ENCODE results near the gene BAZ1B.
"Not testable (repeated sequence)": the region's sequence is repeated elsewhere in the genome, so short reads cannot be mapped to it uniquely, and the experiment has no call there.

Gene BAZ1B

DNA sequence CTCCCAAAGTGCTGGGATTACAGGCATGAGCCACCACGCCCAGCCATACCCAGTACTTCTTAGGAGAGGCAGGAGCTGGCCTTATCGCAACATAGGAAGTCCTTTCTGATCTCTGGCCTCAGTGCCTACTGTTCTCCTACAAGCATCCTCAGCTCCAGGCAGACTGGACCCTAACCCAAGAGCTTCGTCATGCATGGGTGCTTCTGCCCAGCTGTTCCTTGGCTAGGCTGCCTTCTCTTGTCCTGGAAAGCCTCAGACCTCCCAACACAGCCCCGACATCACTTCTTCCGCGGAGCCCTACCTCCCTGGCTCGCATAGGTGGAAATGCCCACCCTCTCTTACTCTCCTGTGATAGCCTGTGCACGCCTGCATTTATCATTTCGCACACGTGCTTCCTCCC is 19.6 kb upstream of the BAZ1B start:
- FAIRE-seq: no peak

DNA sequence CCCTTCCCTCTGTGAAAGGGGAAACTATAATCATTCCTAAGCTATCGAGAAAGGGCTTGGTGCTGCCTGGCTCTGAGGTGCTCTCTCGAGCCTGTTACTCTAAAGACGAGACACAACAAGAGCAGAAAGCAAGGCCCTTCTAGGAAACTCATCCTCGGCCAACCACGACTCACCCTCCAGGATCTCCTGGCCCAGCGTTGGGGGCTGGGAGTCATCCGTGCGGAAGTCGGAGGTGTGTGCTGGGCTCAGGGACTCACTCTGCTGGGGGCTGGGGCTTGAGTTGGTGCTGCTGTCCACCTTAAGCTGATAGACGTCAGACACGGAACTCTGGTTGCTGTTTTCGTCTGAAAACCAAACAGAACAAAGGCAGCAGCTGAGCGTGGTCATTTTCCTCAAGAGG is 17.6 kb upstream of the BAZ1B start:
- no peak for FAIRE-seq

DNA sequence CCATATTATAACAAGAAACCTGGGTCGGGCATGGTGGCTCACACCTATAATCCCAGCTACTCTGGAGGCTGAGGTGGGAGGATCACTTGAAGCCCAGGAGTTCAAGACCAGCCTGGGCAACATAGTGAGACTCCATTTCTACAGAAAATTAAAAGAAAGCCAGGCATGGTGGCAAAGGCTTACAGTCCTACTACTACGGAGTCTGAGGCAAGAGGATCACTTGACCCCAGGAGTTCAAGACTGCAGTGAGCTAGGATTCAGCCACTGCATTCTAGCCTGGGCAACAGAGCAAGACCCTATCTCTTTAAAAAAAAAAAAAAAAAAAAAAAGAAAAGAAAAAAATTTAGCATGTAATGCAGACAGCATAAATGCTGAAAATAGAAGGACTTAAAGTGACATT is 16.4 kb upstream of the BAZ1B start:
- FAIRE-seq: not testable (repeated sequence)

DNA sequence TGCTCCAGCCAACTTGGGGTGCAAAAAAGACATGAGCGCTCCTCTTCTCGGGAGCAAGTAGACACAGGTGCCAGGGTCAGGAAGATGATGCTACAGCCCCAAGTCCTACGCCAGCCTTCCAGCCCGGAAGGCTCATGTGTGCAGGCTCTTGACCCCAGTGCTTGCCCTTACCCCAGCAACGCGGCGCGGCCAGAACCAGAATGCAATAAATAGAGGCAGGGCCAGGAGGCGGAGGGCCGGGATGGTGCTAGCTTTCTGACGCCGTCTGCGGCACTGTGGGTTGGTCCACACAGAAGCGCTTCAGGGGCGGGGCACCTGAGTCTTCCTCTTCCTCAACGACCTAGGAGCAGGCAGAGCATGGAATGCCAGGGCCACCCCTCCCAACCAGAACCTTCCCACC is 15.0 kb upstream of the BAZ1B start:
- FAIRE-seq: no peak

DNA sequence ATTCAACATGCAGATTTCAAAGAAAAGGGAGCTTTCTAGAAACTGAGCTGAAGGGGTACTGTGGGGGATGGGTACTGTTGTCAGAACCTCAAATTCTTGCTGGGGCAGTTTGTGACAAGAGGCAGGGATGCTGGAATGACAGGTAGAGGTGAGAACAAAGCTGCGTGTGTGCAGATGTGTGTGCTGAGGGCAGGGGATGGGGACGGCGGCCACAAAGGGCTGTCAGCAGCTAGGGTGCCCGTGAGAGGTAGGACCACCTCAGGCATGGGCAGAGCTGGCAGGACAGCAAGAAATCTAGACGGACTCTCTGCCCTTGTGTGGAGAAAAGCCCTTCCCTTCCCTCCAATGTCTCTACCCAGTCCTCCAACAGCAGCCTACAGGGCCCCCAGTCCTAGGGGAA is 14.4 kb upstream of the BAZ1B start:
- FAIRE-seq: no peak

DNA sequence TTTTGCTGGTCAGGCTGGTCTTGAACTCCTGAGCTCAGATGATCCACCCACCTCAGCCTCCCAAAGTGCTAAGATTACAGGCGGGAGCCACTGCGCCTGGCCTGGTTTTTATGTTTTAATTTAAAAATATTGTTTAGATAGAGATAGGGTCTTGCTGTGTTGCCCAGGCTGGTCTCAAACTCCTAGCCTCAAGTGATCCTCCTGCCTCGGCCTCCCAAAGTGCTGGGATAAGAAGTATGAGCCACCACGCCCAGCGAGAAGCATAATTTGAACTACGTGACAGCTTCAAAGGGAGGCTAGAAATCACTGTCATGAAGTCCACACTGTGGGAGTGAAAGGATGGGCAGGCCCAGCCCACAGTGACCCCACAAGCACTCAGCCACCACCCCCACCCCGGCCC is 13.8 kb upstream of the BAZ1B start:
- not testable (repeated sequence) for FAIRE-seq

DNA sequence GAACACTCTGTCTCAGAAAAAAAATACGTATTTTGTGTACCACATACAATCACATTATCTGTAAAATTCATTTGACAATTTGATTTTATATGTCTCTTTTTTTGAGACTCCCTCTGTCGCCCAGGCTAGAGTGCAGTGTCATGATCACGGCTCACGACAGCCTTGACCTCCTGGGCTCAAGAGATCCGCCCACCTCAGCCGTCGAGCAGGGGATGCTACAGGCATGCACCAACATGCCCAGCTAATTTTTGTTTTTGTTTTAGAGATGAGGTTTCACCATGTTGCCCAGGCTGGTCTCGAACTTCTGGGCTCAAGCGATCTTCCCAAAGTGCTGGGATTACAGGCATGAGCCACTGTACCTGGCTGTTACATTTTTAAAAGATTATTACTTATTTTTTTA is 11.6 kb upstream of the BAZ1B start:
- no peak for FAIRE-seq

DNA sequence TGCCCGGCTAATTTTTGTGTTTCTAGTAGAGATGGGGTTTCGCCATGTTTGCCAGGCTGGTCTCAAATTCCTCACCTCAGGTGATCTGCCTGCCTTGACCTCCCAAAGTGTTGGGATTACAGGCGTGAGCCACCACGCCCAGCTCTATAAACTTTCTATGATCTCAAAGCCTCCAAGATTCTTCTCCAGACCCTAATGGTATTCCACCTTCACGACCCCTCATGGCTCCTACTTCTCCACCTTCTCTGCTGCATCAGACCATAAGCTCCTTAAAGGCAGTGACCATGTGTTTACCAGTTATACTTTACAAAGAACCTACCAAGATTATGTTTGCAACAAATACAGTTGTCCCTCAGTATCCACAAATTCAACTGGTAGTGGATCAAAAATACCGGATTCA is 10.1 kb upstream of the BAZ1B start:
- FAIRE-seq: no peak

DNA sequence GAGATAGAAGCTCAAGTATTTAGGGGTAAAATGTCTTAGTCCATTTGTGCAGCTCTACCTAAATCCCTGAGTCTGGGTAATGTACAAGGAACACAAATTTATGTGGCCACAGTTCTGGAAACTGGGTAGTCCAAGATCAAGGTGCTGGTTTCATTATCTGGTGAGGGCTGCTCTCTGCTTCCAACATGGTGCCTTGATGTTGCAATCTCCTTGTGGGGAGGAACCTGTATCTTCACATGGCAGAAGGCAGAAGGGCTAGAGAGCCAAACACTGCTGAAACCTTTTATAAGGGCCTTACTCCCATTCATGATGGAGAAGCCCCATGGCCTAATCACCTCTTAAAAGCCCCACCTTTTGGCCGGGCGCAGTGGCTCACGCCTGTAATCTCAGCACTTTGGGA is 8.7 kb upstream of the BAZ1B start:
- no peak for FAIRE-seq

DNA sequence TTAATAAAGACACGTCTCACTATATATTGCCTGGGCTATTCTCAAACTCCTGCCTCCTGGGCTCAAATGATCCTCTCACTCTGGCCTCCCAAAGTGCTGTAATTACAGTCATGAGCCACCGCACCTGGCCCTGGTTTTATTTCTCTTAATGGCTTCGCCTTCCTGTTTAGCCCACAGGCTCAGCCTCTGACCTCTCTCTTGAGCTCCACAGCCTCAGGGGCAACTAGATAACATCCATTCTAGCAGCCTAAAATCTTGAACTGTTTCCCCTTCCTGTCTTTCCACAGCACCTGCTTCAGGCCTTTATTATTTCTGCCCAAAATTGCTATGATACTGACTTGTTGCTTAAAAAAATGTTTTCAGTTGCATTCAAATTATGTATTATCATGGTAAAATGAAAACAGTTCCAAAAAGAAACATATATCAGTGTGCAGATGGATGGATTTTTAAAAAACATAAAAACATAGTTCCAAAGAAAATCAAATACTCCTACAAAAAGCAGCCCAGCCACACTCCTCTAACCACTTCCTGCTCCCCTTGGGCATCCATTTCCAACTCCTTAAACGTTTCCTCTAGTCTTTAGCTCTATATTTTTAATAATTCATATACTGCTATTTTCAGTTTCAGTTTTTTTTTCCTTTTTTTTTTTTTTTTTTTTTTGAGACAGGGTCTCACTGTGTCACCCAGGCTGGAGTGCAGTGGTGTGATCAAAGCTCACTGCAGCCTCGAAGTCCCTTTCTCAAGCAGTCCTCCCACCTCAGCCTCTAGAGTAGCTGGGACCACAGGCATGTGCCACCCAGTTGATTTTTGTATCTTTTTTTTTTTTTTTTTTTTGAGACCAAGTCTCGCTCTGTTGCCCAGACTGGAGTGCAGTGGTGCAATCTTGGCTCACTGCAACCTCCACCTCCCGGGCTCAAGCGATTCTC is 5.1 kb upstream of the BAZ1B start:
- FAIRE-seq: no peak

DNA sequence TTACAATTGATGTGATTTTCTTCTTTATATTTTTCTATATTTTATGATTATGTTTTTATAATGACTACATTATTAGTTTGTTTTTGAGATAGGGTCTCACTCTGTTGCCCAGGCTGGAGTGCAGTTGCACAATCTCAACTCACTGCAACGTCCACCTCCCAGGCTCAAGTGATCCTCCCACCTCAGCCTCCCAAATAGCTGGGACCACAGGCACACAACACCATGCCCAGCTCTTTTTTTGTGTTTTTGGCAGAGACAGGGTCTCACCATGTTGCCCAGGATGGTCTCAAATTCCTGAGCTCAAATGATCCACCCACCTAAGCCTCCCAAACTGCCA is 4.0 kb upstream of the BAZ1B start:
- not testable (repeated sequence) for FAIRE-seq

DNA sequence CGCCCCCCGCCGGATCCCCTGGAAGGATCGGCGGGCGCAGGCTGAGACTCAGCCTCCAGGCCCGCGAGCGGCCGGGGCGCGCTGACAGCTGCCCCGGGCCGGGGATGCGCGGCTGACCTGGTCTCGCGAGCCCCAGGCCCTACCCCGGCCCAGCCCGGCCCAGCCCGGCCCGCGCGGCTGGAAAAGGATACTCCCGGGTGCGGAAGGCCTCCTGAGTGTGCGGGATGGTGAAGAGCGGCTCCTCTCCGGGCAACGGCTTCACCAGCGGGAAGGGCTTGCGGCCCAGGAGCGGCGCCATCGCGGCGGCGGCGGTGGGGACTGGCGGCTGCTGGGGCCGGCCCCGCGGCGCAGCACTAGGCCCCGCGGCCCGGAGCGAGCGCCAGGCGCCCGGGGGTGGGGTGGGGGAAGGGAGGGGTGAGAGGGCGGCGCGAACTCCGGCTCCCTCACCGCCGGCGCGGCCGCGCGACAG is 423 bp downstream of the BAZ1B start:
- no peak for FAIRE-seq

DNA sequence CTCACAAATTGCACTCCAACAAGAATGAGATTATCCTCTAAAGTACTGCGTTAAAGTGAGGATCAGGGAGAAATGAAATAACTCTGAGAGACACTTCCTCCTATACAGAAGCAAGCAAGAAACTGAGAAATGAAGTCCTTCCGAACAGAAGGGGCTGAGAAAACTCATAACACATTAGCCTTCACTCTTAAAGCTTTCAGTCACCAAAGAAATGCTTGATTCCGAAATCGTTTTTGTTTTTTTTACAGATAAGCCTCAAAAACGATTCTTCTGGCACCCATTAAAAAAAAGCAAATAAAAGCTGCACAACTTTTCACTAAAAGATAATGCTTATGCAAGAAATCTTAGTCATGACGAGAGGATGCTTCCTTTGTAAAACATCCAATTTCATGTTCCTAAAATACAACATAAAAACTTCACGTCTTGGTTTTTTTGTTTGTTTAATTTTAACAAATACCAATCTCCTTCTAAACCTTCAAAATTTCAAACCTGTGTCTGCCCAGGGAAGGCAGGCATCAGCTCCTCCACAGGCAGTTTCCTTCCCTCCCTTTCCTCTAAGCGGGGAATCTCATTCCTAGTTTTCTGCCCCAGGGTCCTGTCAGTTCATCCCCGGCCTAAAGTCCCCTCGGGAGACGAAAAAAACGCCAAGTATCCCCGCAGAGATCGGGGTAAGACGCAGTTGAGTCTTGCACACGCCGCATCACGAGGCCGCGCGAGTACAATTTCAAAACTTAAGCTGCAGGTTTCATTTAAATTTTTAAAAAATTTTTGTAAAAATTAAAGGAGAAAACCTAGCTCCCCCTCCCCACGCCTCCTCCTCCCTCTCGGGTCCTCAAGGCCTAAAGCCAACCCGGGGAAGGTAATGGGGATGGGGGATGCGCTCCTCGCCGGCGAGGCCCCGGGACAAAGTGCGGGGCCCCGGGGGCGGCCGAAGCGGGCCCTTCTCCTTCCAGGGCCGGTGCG is 1.1 kb downstream of the BAZ1B start:
- FAIRE-seq: no peak

DNA sequence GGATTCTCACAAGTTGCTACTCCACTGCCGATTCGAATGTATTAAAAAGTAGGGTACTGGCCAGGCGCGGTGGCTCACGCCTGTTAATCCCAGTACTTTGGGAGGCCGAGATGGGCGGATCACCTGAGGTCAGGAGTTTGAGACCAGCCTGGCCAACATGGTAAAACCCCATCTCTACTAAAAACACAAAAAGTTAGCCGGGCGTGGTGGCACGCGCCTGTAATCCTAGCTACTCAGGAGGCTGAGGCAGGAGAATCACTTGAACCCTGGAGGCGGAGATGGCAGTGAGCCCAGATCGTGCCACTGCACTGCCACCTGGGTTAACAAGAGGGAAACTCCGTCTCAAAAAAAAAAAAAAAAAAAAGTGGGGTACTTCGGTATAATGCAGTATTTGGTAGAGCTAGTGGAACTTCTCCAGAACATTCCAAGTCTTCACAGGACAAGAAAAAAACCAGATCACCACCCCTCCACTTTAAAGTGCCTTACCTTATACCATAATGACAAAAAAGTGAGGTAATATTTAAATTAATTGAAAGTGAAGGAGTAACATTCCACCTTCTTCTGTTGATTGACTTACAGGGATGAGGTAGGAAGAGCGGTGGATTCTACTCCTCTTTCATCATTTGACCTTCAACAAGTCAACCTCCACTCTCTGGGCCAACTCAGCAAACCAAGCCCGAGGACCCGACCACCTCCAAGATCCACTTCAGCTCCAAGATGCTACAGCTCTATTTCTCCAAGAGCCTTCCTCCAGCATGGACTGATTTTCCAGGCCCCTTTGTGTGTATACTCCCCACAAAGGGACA is 2.0 kb downstream of the BAZ1B start:
- FAIRE-seq: no peak

DNA sequence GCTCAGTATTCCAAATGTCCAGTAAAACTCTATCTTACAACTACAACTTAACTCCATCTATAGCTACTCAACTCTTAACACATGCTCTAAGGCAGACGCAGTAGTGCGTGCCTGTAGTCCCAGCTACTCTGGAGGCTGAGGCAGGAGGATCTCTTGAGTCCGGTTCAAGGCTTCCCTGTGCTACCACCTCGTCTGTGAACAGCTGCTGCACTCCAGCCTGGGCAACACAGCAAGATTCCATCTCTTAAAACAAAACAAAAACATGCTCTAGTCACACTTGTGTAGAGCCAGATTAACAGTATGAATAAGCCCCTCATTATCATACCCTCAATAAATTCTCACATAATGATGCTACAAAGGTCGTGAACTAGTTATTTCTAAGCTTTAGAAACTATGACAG is 3.6 kb downstream of the BAZ1B start:
- no peak for FAIRE-seq

DNA sequence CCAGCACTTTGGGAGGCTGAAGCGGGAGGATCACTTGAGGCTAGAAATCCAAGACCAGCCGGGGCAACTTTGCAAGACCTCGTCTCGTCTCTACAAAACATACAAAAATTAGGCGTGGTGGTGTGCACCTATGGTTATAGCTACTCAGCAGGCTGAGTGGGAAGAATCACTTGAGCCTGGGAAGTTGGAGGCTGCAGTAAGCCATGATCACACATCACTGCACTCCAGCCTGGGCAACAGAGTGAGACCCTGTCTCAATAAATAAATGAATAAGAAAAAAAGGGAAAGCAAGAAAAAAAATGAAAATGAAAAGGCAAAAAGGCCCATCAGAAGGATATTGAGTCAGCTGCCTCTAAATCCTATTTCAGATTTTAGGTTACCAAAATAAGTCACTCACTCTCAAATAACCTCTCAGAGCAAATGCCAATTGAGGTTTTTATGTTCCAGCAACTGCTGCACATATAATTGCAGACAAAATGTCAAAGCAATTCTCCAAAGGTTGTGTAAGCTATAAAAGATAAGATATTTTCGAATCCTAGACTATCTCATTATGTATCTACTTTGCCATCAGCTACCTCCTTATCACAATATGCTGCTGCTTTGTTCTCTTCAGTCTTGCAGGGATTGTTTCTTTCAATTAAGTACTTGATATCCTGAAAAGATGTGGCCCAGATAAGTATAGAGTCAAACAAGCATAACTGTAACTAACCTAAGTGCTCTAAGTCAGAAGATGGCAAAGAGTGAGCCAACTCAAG is 4.7 kb downstream of the BAZ1B start:
- FAIRE-seq: no peak

DNA sequence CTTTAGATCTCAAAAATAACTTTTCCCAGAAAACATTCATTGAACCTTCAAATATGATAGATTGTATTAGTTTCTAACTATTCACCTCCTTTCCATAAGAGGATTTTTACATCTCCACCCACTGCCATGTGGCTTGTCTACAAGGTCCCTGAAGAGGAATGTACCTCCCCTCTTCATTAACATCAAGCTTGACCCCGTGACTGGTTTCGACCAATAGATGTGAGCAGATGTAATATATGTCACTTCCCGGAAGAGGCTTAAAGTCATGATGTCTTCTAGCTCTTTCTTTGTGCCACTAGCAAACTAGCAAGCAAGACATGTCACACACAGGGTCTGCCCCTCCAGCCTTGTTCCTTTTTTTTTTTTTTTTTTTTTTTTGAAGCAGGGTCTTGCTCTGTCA is 6.9 kb downstream of the BAZ1B start:
- no peak for FAIRE-seq

DNA sequence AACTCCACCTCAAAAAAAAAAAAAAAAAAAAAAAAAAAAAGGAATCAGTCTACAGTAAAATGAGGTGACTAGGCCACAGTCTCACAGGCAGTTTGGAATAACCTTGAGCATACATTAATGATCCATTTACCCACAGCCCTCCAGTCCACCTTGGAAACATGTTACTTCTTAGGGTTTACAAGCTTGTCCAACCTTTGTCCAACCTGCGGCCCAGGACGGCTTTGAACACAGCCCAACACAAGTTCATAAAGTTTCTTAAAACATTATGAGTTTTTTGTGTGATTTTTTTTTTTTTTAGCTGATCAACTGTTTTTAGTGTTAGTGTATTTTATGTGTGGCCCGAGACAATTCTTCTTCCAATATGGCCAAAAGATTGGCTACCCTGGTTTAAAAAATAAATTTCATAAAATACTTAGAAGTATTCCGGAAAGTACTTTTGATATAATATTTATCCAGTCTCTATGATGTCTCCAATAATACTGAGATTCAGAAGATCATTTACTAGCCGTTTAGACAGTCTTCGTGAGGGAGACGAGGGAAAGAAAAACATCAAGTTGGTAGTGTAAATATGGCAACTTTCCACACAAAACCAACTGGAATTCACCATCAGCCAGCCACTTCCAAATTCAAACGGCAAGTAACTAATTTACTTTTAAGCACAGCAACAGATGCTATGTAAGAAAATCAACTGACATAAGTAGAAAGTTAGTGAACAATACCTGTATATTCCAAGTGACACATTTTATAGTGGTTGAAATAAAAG is 9.9 kb downstream of the BAZ1B start:
- no peak for FAIRE-seq

DNA sequence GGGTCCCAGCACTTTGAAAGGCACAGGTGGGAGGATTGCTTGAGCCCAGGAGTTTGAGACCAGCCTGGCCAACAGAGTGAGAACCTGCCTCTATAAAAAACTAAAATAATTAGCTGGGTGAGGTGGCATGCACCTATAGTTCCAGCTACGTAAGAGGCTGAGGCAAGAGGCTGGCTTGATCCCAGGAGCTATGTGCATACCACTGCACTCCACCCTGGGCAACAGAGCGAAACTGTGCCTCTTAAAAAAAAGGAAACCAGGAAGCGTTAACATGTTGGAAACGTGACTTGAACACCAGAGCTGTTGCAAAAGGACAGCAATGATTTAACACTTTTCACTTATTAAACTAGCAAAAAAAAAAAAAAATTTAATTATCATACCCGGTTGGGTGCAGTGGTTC is 12.6 kb downstream of the BAZ1B start:
- no peak for FAIRE-seq

DNA sequence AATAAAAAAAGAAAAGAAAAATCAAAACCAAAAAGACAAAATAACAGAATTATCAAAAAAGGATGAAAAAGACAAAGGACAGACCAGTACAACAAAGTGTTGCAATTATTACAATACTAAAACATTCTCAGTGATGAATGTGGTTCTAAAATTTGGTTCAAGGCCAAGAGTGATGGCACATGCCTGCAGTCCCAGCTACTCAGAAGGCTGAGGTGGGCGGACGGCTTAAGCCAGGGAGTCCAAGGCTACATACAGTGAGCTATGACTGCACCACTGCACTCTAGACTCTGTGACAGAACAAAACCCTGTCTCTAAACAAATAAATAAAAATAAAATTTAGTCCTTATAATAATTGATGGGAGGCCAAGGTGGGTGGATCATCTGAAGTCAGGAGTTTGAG is 14.5 kb downstream of the BAZ1B start:
- FAIRE-seq: no peak

DNA sequence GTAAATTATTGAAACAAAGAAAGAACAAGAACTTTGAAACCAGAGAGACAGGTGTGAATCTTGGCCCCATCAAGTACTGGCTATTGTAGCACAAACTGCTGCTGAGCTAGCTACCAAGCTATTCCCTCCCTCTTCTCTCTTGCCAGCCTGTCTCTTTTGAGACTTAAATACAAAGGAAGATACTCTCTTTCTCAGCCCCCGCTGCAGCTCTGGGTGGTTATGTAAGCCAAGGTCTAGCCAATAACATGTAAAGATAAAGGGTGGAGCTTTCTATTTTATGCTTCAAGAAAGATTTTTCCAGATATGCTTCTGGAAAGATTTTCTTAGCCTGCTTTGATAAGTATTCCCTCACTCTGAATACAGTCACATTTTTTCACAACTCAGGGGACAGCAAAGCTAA is 17.2 kb downstream of the BAZ1B start:
- no peak for FAIRE-seq
